GM12878 (cell line): ENCODE measurements around the gene FBXL7.

ENCODE experiments used
- HCFC1 ChIP-seq: fragments of 150-350 bp; IDR thresholded peaks from 2 replicates; pipeline ENCODE4 v1.6.1; 2014; ENCODE audit warnings: low read length
- KDM1A ChIP-seq: fragments of 200-600 bp; sonication (generic); IDR thresholded peaks from 2 replicates; pipeline ENCODE4 v1.6.1; 2016; ENCODE audit warnings: borderline replicate concordance
- MEF2A ChIP-seq: IDR thresholded peaks from 2 replicates; pipeline ENCODE4 v1.6.1; 2011; ENCODE audit warnings: low read depth, mild to moderate bottlenecking, low read length, moderate library complexity; ENCODE audit not compliant: insufficient read depth
- POLR2A ChIP-seq: IDR thresholded peaks from 2 replicates; pipeline ENCODE4 v1.6.1; 2011; ENCODE audit warnings: low read depth, mild to moderate bottlenecking, low read length
- RAD21 ChIP-seq: IDR thresholded peaks from 2 replicates; pipeline ENCODE4 v1.6.1; 2011; ENCODE audit warnings: mild to moderate bottlenecking, low read depth, low read length, moderate library complexity; ENCODE audit not compliant: insufficient read depth
- RBBP5 ChIP-seq: fragments of 200-600 bp; sonication (generic); conservative IDR thresholded peaks from 2 replicates; pipeline ENCODE4 v1.6.1; 2016
- SIN3A ChIP-seq: IDR thresholded peaks from 2 replicates; pipeline ENCODE4 v1.6.1; 2012; ENCODE audit warnings: low read depth, low read length, improper control_type of control experiment
- TF ChIP-seq, protein P1 (sequence below), 3 experiments: IDR thresholded peaks in 2 of 3; conservative IDR thresholded peaks in 1 of 3; 2 replicates each; pipeline ENCODE4 v1.5.1; 2011; ENCODE audit warnings: low read depth in 3 of 3, low read length in 3 of 3, mild to moderate bottlenecking in 3 of 3, control low read depth in 2 of 3, moderate library complexity in 2 of 3, inconsistent platforms in 1 of 3, mixed read lengths in 1 of 3; ENCODE audit not compliant: control insufficient read depth in 2 of 3, insufficient read depth in 1 of 3; ENCODE audit errors: extremely low read depth in 1 of 3

DNA sequence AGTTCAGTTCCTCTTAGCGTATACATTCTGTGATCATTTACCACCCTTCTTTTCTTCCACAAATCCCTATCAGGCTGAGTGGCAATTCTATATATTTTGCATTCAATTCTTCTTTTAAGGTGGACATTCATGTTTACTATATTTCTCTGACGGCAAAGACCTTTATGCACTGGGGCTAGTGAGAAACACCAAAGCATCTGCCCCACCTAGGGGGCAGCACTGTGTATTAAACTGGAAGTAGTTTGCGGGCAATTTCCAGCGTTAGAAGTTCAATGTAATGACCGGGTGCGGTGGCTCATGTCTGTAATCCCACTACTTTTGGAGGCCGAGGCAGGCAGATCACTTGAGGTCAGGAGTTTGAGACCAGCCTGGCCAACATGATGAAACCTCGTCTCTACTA, 27.9 kb upstream of the FBXL7 start:
- TF ChIP-seq SIN3A (no peak), POLR2A (no peak), RAD21 (no peak), KDM1A (no peak), RBBP5 (no peak), MEF2A (no peak), HCFC1 (no peak)
- TF ChIP-seq, protein P1, sequence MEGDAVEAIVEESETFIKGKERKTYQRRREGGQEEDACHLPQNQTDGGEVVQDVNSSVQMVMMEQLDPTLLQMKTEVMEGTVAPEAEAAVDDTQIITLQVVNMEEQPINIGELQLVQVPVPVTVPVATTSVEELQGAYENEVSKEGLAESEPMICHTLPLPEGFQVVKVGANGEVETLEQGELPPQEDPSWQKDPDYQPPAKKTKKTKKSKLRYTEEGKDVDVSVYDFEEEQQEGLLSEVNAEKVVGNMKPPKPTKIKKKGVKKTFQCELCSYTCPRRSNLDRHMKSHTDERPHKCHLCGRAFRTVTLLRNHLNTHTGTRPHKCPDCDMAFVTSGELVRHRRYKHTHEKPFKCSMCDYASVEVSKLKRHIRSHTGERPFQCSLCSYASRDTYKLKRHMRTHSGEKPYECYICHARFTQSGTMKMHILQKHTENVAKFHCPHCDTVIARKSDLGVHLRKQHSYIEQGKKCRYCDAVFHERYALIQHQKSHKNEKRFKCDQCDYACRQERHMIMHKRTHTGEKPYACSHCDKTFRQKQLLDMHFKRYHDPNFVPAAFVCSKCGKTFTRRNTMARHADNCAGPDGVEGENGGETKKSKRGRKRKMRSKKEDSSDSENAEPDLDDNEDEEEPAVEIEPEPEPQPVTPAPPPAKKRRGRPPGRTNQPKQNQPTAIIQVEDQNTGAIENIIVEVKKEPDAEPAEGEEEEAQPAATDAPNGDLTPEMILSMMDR (IDR thresholded peaks at IDR 0.05 in 2 of 3, conservative IDR thresholded peaks at IDR 0.05 in 1 of 3; ENCODE audit: control insufficient read depth in 2 of 3, extremely low read depth in 1 of 3, insufficient read depth in 1 of 3, low read depth in 3 of 3, low read length in 3 of 3): no peak
